ENCODE results near the gene CCDC59. TPM values are rescaled to one million over a fixed set of nuclear protein-coding genes. Genes with fewer than 3 reads are reported as not detected.

CCDC59 gene
- total RNA-seq, 6 donors from 2014 or later: 23.3 to 76.4 (median 40.8) TPM

- no peaks in the 10 kb centered on the region for H3K4me1 ChIP-seq
- TF ChIP-seq EP300 (IDR thresholded peaks at IDR 0.05): no peak
- no peak for TF ChIP-seq POLR2AphosphoS5 (IDR thresholded peaks at IDR 0.05)
- no peak for TF ChIP-seq POLR2A (IDR thresholded peaks at IDR 0.05)
- peak in 4 of 6 experiments; percentile 19 to 46 (median 28) for TF ChIP-seq CTCF (IDR thresholded peaks at IDR 0.05)
- DNase-seq (no peak), ATAC-seq (ENCODE audit: low FRiP score in 2 of 2) (no peak)
- no peaks in the 10 kb centered on the region for H3K27me3 ChIP-seq
- no peaks in the 10 kb centered on the region for H3K9me3 ChIP-seq
- H3K36me3 ChIP-seq: no peaks in the 10 kb centered on the region
- no peak overlapping the region for H3K4me3 ChIP-seq
- no peak overlapping the region for H3K27ac ChIP-seq
- 23 to 25% methylated on average over 1 of the region's 1 CpG for WGBS, 2 donors
Observed at GRCh38 chr12:82326905-82327503, 31.2 kb downstream of the CCDC59 start.

GRCh38 chr12:82325540-82326336 is 32.4 kb downstream of the CCDC59 start:
- Histone ChIP-seq H3K27ac (no peak overlapping the region), H3K36me3 (no peaks in the 10 kb centered on the region), H3K9me3 (no peaks in the 10 kb centered on the region), H3K27me3 (no peaks in the 10 kb centered on the region), H3K4me1 (no peaks in the 10 kb centered on the region), H3K4me3 (no peak overlapping the region)
- DNase-seq: no peak
- 68 to 73% methylated on average over 4 of the region's 4 CpGs for WGBS, 2 donors
- TF ChIP-seq POLR2AphosphoS5 (IDR thresholded peaks at IDR 0.05): no peak
- TF ChIP-seq EP300 (IDR thresholded peaks at IDR 0.05): no peak
- TF ChIP-seq POLR2A (IDR thresholded peaks at IDR 0.05): no peak
- TF ChIP-seq CTCF (IDR thresholded peaks at IDR 0.05): no peak
- ATAC-seq (ENCODE audit: low FRiP score in 2 of 2): no peak

GRCh38 chr12:82319276-82319675 is 38.9 kb downstream of the CCDC59 start:
- no peaks in the 10 kb centered on the region for H3K27me3 ChIP-seq
- no peak overlapping the region for H3K27ac ChIP-seq
- no peaks in the 10 kb centered on the region for H3K4me1 ChIP-seq
- TF ChIP-seq POLR2A (IDR thresholded peaks at IDR 0.05): no peak
- TF ChIP-seq POLR2AphosphoS5 (IDR thresholded peaks at IDR 0.05): no peak
- no peak for TF ChIP-seq EP300 (IDR thresholded peaks at IDR 0.05)
- no peak for TF ChIP-seq CTCF (IDR thresholded peaks at IDR 0.05)
- H3K4me3 ChIP-seq: no peak overlapping the region
- DNase-seq (no peak), ATAC-seq (ENCODE audit: low FRiP score in 2 of 2) (no peak)
- 64 to 77% methylated on average over 1 of the region's 1 CpG for WGBS, 2 donors
- no peaks in the 10 kb centered on the region for H3K36me3 ChIP-seq
- H3K9me3 ChIP-seq: no peaks in the 10 kb centered on the region

GRCh38 chr12:82314406-82314892 is 43.7 kb downstream of the CCDC59 start:
- H3K36me3 ChIP-seq: no peaks in the 10 kb centered on the region
- no peak for TF ChIP-seq EP300 (IDR thresholded peaks at IDR 0.05)
- no peak for TF ChIP-seq CTCF (IDR thresholded peaks at IDR 0.05)
- no peak for TF ChIP-seq POLR2A (IDR thresholded peaks at IDR 0.05)
- no peak for TF ChIP-seq POLR2AphosphoS5 (IDR thresholded peaks at IDR 0.05)
- no peak overlapping the region for H3K4me3 ChIP-seq
- no peaks in the 10 kb centered on the region for H3K4me1 ChIP-seq
- H3K9me3 ChIP-seq: no peaks in the 10 kb centered on the region
- WGBS, 2 donors: 28 to 42% methylated on average over 6 to 8 of the region's 8 CpGs
- H3K27me3 ChIP-seq: no peaks in the 10 kb centered on the region
- H3K27ac ChIP-seq: no peak overlapping the region
- ATAC-seq (ENCODE audit: low FRiP score in 2 of 2) (no peak), DNase-seq (peak in 1 of 2 donors; percentile 50)

Other genes starting within 250 kb of the CCDC59 start
- gene METTL25, start 142 bp upstream of the CCDC59 start, total RNA-seq: 10 to 100 TPM; 12.6 to 18.5 (median 14.6) TPM